GM12801 (cell line): ENCODE data around the gene ATOSB.

Experiments used
- TF ChIP-seq, protein P1 (sequence below): IDR thresholded peaks from one replicate; pipeline ENCODE4 v1.5.1; 2011; ENCODE audit warnings: control low read depth; ENCODE audit not compliant: insufficient read length; ENCODE audit errors: extremely low read depth

ATOSB gene

GRCh38 chr9:35104586-35104985 is 11.1 kb downstream of the ATOSB start:
- TF ChIP-seq, protein P1, sequence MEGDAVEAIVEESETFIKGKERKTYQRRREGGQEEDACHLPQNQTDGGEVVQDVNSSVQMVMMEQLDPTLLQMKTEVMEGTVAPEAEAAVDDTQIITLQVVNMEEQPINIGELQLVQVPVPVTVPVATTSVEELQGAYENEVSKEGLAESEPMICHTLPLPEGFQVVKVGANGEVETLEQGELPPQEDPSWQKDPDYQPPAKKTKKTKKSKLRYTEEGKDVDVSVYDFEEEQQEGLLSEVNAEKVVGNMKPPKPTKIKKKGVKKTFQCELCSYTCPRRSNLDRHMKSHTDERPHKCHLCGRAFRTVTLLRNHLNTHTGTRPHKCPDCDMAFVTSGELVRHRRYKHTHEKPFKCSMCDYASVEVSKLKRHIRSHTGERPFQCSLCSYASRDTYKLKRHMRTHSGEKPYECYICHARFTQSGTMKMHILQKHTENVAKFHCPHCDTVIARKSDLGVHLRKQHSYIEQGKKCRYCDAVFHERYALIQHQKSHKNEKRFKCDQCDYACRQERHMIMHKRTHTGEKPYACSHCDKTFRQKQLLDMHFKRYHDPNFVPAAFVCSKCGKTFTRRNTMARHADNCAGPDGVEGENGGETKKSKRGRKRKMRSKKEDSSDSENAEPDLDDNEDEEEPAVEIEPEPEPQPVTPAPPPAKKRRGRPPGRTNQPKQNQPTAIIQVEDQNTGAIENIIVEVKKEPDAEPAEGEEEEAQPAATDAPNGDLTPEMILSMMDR = no peak

DNA sequence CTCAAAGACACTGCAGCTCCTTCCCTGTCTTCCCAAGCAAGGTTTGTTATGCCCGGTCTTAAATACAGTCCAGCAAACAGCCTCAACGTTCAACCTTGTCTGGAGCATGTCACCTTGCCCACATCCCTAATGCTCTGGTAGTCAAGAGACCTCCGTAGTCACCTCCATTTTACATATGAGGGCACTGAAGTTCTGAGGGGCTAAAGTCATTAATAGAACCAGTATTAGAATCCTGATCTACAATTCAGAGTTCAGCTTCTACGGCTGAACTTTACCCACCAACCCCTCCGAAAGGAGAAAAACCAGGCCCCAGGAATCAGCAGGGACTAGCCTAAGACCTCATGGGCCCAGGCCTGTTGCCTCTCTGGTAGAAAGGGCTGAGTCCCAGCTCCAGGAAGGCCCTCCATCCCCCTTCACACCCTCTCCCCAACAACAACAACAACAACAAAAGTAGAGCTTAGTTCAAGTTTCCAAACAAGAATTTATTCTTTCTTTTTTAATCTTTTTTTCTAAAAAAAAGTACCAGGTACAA is 11.9 kb downstream of the ATOSB start:
- TF ChIP-seq, protein P1 = no peak

- TF ChIP-seq, protein P1 = no peak
These were observed 12.6 kb downstream of the ATOSB start, which contains the start of gene STOML2 for GRCh38 chr9:35102769-35103659. STOML2 (minus strand) TSS chr9:35103131; CDS start chr9:35103094, 37 bp downstream.

- TF ChIP-seq, protein P1 = no peak
These were observed 13.2 kb downstream of the ATOSB start for GRCh38 chr9:35102465-35102768.

DNA sequence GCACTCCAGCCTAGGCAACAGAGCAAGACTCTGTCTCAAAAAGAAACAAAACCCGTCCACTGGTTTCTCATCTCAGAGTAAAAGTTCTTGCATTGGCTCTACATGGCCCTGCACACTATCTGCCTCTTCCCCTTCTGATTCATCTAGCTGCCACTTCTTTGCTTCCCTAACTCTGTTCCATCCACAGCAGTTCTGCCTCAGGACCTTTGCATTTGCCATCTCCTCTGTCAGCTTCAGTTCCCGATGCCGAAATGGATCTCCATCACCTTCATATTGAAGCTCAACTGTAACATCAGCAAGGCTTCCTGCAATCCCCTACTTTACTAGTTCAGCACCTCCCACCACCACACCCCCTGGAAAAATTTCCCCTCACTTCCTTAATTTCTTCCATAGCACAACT is 18.1 kb downstream of the ATOSB start:
- TF ChIP-seq, protein P1 = no peak

DNA sequence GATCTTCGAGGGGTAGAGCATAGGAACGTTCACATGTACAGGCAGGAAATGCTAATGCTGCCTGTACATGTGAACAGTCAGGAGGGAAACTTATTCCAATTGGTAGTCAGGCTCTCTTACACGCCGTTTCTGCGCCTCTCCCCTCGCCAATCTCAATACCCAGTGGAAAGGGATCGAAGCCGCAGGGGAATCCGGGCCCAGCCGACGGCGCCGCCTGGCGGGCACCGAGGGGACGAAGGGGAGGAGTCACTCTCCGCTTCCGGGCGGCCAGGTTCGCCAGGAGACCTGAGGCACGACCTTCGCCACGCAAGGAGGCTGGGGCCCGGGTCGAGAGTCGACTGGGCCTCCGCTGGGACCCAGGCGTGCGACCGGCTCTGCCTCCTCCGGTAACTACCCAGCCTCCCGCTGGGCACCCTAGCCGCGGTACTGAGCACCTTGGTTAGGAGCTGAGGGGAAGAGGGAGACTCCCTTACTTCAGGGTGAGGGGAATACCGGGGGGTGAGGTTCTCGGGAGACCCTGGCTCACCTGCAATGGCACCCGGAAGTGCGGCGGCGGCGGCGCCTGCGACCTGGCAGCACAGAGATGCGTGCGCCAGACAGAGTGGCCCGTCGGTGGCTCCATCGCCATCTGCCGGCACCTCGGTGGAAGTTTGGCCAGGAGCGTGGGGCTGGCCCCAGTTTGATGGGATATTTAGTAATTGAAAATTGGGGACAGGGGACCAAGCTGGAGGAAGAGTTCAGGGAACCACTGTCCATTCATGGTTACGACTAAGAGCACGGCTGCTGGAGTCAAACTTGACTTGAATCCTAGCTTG is 19.4 kb downstream of the ATOSB start, which contains the start of gene PIGO:
TSS of gene PIGO (minus strand) at position 557 of the 815 bp plus-strand sequence. CDS start 1,026 bp downstream, outside the sequence.
- TF ChIP-seq, protein P1 = peak; percentile 27

DNA sequence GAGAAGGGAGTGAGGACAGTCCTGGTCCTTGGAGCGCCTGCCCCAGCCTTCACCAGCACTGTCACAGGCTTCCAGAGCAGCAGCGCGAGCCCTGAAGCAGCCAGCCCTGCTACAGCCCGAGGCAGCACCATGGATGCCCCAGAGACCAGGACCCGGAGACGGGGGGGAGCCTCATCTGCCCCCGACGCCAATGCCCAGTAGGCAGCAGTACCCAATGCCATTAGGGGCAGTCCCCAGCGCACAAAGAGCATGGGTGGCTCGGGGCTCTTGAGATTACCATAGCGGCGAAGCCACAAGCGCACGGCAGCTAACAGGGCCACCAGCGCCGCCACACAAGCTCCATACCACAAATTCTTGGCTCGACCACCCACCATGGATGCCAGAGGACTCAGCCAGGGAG is 24.1 kb downstream of the ATOSB start:
- TF ChIP-seq, protein P1 = no peak
